LHCN-M2 (cell line): ENCODE measurements around the gene SSRP1. TPM values are rescaled to one million over a fixed set of nuclear protein-coding genes. Genes with fewer than 3 reads are reported as not detected.

Source experiments
- DNase-seq: peaks from one replicate; pipeline ENCODE4 v3.0.0-alpha.2; 2012; ENCODE audit warnings: low read depth
- total RNA-seq: library from RNA; depleted of rRNA; stranded (reverse); fragments of >200 nt; gene quantifications from 2 replicates; pipeline ENCODE4 v1.2.3, GENCODE V29; 2014

SSRP1 gene
- total RNA-seq, 1 experiment from 2014 or later = 169 TPM

- peak; percentile 57 for DNase-seq
These were observed 24.4 kb upstream of the SSRP1 start for GRCh38 chr11:57359896-57360690.

- no peak for DNase-seq
These were observed 23.7 kb upstream of the SSRP1 start for GRCh38 chr11:57359396-57359795.

- DNase-seq = no peak
These were observed 23.3 kb upstream of the SSRP1 start for GRCh38 chr11:57358991-57359390.

- DNase-seq = no peak
These were observed 22.9 kb upstream of the SSRP1 start for GRCh38 chr11:57358543-57358961.

GRCh38 chr11:57357856-57358255 is 22.2 kb upstream of the SSRP1 start:
- no peak for DNase-seq

GRCh38 chr11:57357310-57357709 is 21.6 kb upstream of the SSRP1 start:
- no peak for DNase-seq

- DNase-seq = no peak
These were observed 20.6 kb upstream of the SSRP1 start for GRCh38 chr11:57356268-57356667.

- DNase-seq = no peak
These were observed 19.0 kb upstream of the SSRP1 start for GRCh38 chr11:57354699-57355098.

- no peak for DNase-seq
These were observed 18.2 kb upstream of the SSRP1 start for GRCh38 chr11:57353852-57354251.

GRCh38 chr11:57353446-57353845 is 17.8 kb upstream of the SSRP1 start:
- no peak for DNase-seq

- DNase-seq = no peak
These were observed 17.3 kb upstream of the SSRP1 start for GRCh38 chr11:57353036-57353435.

- peak; percentile 53 for DNase-seq
These were observed 14.0 kb upstream of the SSRP1 start for GRCh38 chr11:57349491-57350274.

GRCh38 chr11:57348636-57349313 is 13.1 kb upstream of the SSRP1 start:
- DNase-seq = peak; percentile 44

GRCh38 chr11:57348052-57348451 is 12.4 kb upstream of the SSRP1 start:
- no peak for DNase-seq

- DNase-seq = no peak
These were observed 11.6 kb upstream of the SSRP1 start for GRCh38 chr11:57347336-57347735.

GRCh38 chr11:57345555-57346211 is 10.0 kb upstream of the SSRP1 start:
- DNase-seq = peak; percentile 55

- no peak for DNase-seq
These were observed 9.1 kb upstream of the SSRP1 start for GRCh38 chr11:57344826-57345225.

GRCh38 chr11:57343825-57344224 is 8.1 kb upstream of the SSRP1 start:
- no peak for DNase-seq

GRCh38 chr11:57342702-57343101 is 7.0 kb upstream of the SSRP1 start:
- no peak for DNase-seq

GRCh38 chr11:57341250-57341808 is 5.6 kb upstream of the SSRP1 start:
- DNase-seq = no peak

GRCh38 chr11:57340039-57340615 is 4.4 kb upstream of the SSRP1 start:
- peak; percentile 14 for DNase-seq
